Measurements from ENCODE around the gene STK40. TPM values are rescaled to one million over a fixed set of nuclear protein-coding genes. Genes with fewer than 3 reads are reported as not detected.

Gene STK40
- total RNA-seq, 1 experiment from 2014 or later = 26.2 TPM

- peaks cover 15 to 19% of the 10 kb centered on the region in 2 experiments for H3K4me1 Mint-ChIP-seq
- no peaks in the 10 kb centered on the region for H3K27me3 ChIP-seq (ENCODE audit: insufficient read depth, low read length)
Observed at GRCh38 chr1:36390411-36390810, 4.7 kb upstream of the STK40 start.

More at GRCh38 chr1:36390411-36390810, 4.7 kb upstream of the STK40 start:
- Histone ChIP-seq H3K14ac (ENCODE audit: insufficient read depth, low read length) (no peak overlapping the region), H2BK20ac (ENCODE audit: low read depth, low read length, poor library complexity, severe bottlenecking) (no peak overlapping the region), H4K5ac (ENCODE audit: insufficient read length, low read depth, low read length) (no peak overlapping the region), H2BK12ac (ENCODE audit: insufficient read length, low read depth, low read length) (no peak overlapping the region), H3K4me2 (ENCODE audit: insufficient read depth, insufficient read length, low read length) (no peak overlapping the region), H3K9me3 (ENCODE audit: control insufficient read depth, low read depth, low read length) (no peaks in the 10 kb centered on the region), H3K79me1 (ENCODE audit: insufficient read depth, low read depth, low read length, poor library complexity, severe bottlenecking) (no peaks in the 10 kb centered on the region), H4K8ac (replicated peaks; ENCODE audit: insufficient read length, low read depth, low read length) (no peak overlapping the region), H2BK5ac (ENCODE audit: insufficient read length, low read length) (no peak overlapping the region), H2AFZ (ENCODE audit: low read length) (no peak overlapping the region), H3K9ac (ENCODE audit: extremely low read depth, insufficient read length, low read length) (no peak overlapping the region), H3K23ac (ENCODE audit: insufficient read length, low read depth, low read length) (no peak overlapping the region), H3K27ac (ENCODE audit: insufficient read length, low read depth, low read length) (no peak overlapping the region), H4K91ac (ENCODE audit: insufficient read length, low read depth, low read length) (no peak overlapping the region), H2AK5ac (ENCODE audit: insufficient read length, low read length) (no peak overlapping the region), H2BK15ac (ENCODE audit: low read depth, low read length) (no peak overlapping the region), H3T11ph (ENCODE audit: low read length) (no peak overlapping the region), H3K4me1 (ENCODE audit: insufficient read depth, low read length) (peaks cover 2% of the 10 kb centered on the region; the same call in 1 of the 2 replicates), H3K4ac (ENCODE audit: low read depth, low read length) (no peak overlapping the region), H4K20me1 (ENCODE audit: control insufficient read depth, insufficient read depth, insufficient read length) (no peaks in the 10 kb centered on the region), H3K18ac (ENCODE audit: insufficient read length, low read depth, low read length) (no peak overlapping the region), H3K79me2 (ENCODE audit: insufficient read depth, low read length) (no peaks in the 10 kb centered on the region), H2BK120ac (ENCODE audit: low read depth, low read length, poor library complexity, severe bottlenecking) (no peak overlapping the region), H3K23me2 (ENCODE audit: insufficient read length, low read depth, low read length, poor library complexity, severe bottlenecking) (peaks cover 5% of the 10 kb centered on the region), H3K56ac (ENCODE audit: insufficient read length, low read depth, low read length) (no peak overlapping the region)
- no peaks in the 10 kb centered on the region for H3K27me3 Mint-ChIP-seq (ENCODE audit: low read depth)
- no CpG with 5 or more reads among the region's 2 CpGs for WGBS (ENCODE audit: extremely low coverage, insufficient read length, low lambda C conversion rate)
- no peak for DNase-seq
- peak overlapping the region in 1 of 3 experiments; percentile 81; a peak in 1 of 7 replicates for H3K27ac Mint-ChIP-seq
- H3K9me3 Mint-ChIP-seq = no peaks in the 10 kb centered on the region
- H3K36me3 Mint-ChIP-seq (ENCODE audit: insufficient read depth in 1 of 3, low read depth in 3 of 3) = peaks cover 15 to 48% (median 32%) of the 10 kb centered on the region in 3 experiments; a peak in 6 of 7 replicates
- H3K4me3 Mint-ChIP-seq = no peak overlapping the region
- TF ChIP-seq, protein P1, sequence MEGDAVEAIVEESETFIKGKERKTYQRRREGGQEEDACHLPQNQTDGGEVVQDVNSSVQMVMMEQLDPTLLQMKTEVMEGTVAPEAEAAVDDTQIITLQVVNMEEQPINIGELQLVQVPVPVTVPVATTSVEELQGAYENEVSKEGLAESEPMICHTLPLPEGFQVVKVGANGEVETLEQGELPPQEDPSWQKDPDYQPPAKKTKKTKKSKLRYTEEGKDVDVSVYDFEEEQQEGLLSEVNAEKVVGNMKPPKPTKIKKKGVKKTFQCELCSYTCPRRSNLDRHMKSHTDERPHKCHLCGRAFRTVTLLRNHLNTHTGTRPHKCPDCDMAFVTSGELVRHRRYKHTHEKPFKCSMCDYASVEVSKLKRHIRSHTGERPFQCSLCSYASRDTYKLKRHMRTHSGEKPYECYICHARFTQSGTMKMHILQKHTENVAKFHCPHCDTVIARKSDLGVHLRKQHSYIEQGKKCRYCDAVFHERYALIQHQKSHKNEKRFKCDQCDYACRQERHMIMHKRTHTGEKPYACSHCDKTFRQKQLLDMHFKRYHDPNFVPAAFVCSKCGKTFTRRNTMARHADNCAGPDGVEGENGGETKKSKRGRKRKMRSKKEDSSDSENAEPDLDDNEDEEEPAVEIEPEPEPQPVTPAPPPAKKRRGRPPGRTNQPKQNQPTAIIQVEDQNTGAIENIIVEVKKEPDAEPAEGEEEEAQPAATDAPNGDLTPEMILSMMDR (conservative IDR thresholded peaks at IDR 0.05) = no peak

Data from H9 (cell line).